NCI-H82 treated with DMSO at 0.1 percent for 48 hours (cell line): ENCODE results near the gene NFATC1.

Source experiments
- DNase-seq: peaks from one replicate; lab custom pipeline; 2025; ENCODE audit not compliant: unreplicated experiment; lab: John Stamatoyannopoulos, UW

NFATC1 gene

GRCh38 chr18:79403723-79404566 is 8.2 kb downstream of the NFATC1 start:
- DNase-seq = no peak

GRCh38 chr18:79404567-79404910 is 8.8 kb downstream of the NFATC1 start:
- DNase-seq = no peak

- DNase-seq = no peak
Measured at GRCh38 chr18:79405019-79405780, 9.5 kb downstream of the NFATC1 start.

GRCh38 chr18:79405781-79406575 is 10.2 kb downstream of the NFATC1 start:
- DNase-seq = no peak

GRCh38 chr18:79406708-79407107 is 11.0 kb downstream of the NFATC1 start:
- no peak for DNase-seq

- DNase-seq = no peak
Measured at GRCh38 chr18:79409313-79409712, 13.6 kb downstream of the NFATC1 start.

GRCh38 chr18:79410171-79410641 is 14.5 kb downstream of the NFATC1 start:
- no peak for DNase-seq

GRCh38 chr18:79410731-79411613 is 15.2 kb downstream of the NFATC1 start:
- DNase-seq = no peak

- DNase-seq = no peak
Measured at GRCh38 chr18:79411614-79412526, 16.1 kb downstream of the NFATC1 start.

GRCh38 chr18:79413025-79413424 is 17.3 kb downstream of the NFATC1 start:
- DNase-seq = no peak

GRCh38 chr18:79413426-79413825 is 17.7 kb downstream of the NFATC1 start:
- no peak for DNase-seq

GRCh38 chr18:79413901-79414300 is 18.2 kb downstream of the NFATC1 start:
- DNase-seq = no peak

GRCh38 chr18:79416022-79416676 is 20.4 kb downstream of the NFATC1 start:
- no peak for DNase-seq

GRCh38 chr18:79416677-79417052 is 20.9 kb downstream of the NFATC1 start:
- DNase-seq = no peak

GRCh38 chr18:79418236-79418635 is 22.5 kb downstream of the NFATC1 start:
- no peak for DNase-seq

- DNase-seq = no peak
Measured at GRCh38 chr18:79418642-79419041, 22.9 kb downstream of the NFATC1 start.

- no peak for DNase-seq
Measured at GRCh38 chr18:79420033-79420745, 24.5 kb downstream of the NFATC1 start.

GRCh38 chr18:79421275-79421857 is 25.6 kb downstream of the NFATC1 start:
- no peak for DNase-seq
